Liver (tissue), 3 donors: ENCODE measurements around the gene LYG1.

Experiments used
- EGR1 ChIP-seq, 2 donors: IDR thresholded peaks; 2 replicates each; pipeline ENCODE4 v1.6.1; 2016 to 2018; ENCODE audit warnings: antibody characterized with exemption in 2 of 2, low read depth in 2 of 2
- GABPA ChIP-seq, 2 donors: IDR thresholded peaks in 1 of 2; conservative IDR thresholded peaks in 1 of 2; 2 replicates each; pipeline ENCODE4 v1.6.1; 2016; ENCODE audit warnings: antibody characterized with exemption in 2 of 2, mild to moderate bottlenecking in 1 of 2, moderate library complexity in 1 of 2
- RAD21 ChIP-seq, 2 donors: IDR thresholded peaks; 2 replicates each; pipeline ENCODE4 v1.6.1; 2016; ENCODE audit warnings: antibody characterized with exemption in 2 of 2, mild to moderate bottlenecking in 2 of 2
- RXRA ChIP-seq, 2 donors: IDR thresholded peaks; 2 replicates each; pipeline ENCODE4 v1.6.1; 2017 to 2018; ENCODE audit warnings: antibody characterized with exemption in 2 of 2, mild to moderate bottlenecking in 1 of 2
- SP1 ChIP-seq: IDR thresholded peaks from 2 replicates; pipeline ENCODE4 v1.6.1; 2018; ENCODE audit warnings: antibody characterized with exemption, mild to moderate bottlenecking
- TAF1 ChIP-seq: conservative IDR thresholded peaks from 2 replicates; pipeline ENCODE4 v1.6.1; 2016; ENCODE audit warnings: antibody characterized with exemption, mild to moderate bottlenecking
- TF ChIP-seq, protein P1 (sequence below): fragments of 150-350 bp; IDR thresholded peaks from 2 replicates; pipeline ENCODE4 v1.5.1; 2017; ENCODE audit warnings: improper control_type of control experiment, low read depth, low read length; ENCODE audit not compliant: missing input control
- TF ChIP-seq, protein P2 (sequence below): IDR thresholded peaks from 2 replicates; pipeline ENCODE4 v1.6.1; 2016; ENCODE audit warnings: antibody characterized with exemption
- TF ChIP-seq, protein P3 (sequence below): IDR thresholded peaks from 2 replicates; pipeline ENCODE4 v1.6.1; 2016; ENCODE audit warnings: antibody characterized with exemption, mild to moderate bottlenecking
- TF ChIP-seq, protein P4 (sequence below): IDR thresholded peaks from 2 replicates; pipeline ENCODE4 v1.6.1; 2016; ENCODE audit warnings: antibody characterized with exemption
- donor health status: healthy.
- donor health status: healthy.

DNA sequence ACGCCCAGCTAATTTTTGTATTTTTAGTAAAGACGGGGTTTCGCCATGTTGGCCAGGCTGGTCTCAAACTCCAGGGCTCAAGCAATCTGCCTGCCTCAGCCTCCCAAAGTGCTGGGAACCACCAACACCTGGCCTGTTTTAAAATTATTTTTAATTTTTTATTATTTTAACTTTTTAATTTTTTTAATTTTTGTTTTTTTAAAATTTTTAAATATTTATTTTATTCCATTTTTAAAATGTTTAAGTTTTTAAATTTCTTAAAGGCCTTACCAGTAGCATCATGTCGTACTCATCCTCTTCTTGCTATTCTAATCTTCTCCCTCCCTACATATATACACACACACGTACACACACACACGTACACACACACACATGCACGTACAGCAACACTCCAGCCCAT is 1.4 kb downstream of the LYG1 start:
- TF ChIP-seq, protein P1, sequence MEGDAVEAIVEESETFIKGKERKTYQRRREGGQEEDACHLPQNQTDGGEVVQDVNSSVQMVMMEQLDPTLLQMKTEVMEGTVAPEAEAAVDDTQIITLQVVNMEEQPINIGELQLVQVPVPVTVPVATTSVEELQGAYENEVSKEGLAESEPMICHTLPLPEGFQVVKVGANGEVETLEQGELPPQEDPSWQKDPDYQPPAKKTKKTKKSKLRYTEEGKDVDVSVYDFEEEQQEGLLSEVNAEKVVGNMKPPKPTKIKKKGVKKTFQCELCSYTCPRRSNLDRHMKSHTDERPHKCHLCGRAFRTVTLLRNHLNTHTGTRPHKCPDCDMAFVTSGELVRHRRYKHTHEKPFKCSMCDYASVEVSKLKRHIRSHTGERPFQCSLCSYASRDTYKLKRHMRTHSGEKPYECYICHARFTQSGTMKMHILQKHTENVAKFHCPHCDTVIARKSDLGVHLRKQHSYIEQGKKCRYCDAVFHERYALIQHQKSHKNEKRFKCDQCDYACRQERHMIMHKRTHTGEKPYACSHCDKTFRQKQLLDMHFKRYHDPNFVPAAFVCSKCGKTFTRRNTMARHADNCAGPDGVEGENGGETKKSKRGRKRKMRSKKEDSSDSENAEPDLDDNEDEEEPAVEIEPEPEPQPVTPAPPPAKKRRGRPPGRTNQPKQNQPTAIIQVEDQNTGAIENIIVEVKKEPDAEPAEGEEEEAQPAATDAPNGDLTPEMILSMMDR = no peak
- no peak for TF ChIP-seq TAF1
- TF ChIP-seq GABPA (IDR thresholded peaks at IDR 0.05 in 1 of 2, conservative IDR thresholded peaks at IDR 0.05 in 1 of 2) = no peak
- TF ChIP-seq, protein P2, sequence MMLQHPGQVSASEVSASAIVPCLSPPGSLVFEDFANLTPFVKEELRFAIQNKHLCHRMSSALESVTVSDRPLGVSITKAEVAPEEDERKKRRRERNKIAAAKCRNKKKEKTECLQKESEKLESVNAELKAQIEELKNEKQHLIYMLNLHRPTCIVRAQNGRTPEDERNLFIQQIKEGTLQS = no peak
- no peak for TF ChIP-seq EGR1 (IDR thresholded peaks at IDR 0.05; ENCODE audit: low read depth in 2 of 2)
- TF ChIP-seq, protein P3, sequence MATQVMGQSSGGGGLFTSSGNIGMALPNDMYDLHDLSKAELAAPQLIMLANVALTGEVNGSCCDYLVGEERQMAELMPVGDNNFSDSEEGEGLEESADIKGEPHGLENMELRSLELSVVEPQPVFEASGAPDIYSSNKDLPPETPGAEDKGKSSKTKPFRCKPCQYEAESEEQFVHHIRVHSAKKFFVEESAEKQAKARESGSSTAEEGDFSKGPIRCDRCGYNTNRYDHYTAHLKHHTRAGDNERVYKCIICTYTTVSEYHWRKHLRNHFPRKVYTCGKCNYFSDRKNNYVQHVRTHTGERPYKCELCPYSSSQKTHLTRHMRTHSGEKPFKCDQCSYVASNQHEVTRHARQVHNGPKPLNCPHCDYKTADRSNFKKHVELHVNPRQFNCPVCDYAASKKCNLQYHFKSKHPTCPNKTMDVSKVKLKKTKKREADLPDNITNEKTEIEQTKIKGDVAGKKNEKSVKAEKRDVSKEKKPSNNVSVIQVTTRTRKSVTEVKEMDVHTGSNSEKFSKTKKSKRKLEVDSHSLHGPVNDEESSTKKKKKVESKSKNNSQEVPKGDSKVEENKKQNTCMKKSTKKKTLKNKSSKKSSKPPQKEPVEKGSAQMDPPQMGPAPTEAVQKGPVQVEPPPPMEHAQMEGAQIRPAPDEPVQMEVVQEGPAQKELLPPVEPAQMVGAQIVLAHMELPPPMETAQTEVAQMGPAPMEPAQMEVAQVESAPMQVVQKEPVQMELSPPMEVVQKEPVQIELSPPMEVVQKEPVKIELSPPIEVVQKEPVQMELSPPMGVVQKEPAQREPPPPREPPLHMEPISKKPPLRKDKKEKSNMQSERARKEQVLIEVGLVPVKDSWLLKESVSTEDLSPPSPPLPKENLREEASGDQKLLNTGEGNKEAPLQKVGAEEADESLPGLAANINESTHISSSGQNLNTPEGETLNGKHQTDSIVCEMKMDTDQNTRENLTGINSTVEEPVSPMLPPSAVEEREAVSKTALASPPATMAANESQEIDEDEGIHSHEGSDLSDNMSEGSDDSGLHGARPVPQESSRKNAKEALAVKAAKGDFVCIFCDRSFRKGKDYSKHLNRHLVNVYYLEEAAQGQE = no peak
- TF ChIP-seq RAD21 (IDR thresholded peaks at IDR 0.05) = no peak
- TF ChIP-seq, protein P4, sequence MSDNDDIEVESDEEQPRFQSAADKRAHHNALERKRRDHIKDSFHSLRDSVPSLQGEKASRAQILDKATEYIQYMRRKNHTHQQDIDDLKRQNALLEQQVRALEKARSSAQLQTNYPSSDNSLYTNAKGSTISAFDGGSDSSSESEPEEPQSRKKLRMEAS = no peak
- TF ChIP-seq SP1 = no peak
- TF ChIP-seq RXRA (IDR thresholded peaks at IDR 0.05) = no peak
